GM12875 (cell line): ENCODE results near the gene HERC3.

Source experiments
- H3K4me3 ChIP-seq: one replicate; pipeline ENCODE4 v1.5.1; 2011; ENCODE audit warnings: low read depth, low read length, control low read depth
- TF ChIP-seq, protein P1 (sequence below): IDR thresholded peaks from 2 replicates; pipeline ENCODE4 v1.5.1; 2011; ENCODE audit warnings: low read depth, mild to moderate bottlenecking, control low read depth, inconsistent platforms, low read length, moderate library complexity, borderline replicate concordance; ENCODE audit not compliant: insufficient read depth

The HERC3 gene

DNA sequence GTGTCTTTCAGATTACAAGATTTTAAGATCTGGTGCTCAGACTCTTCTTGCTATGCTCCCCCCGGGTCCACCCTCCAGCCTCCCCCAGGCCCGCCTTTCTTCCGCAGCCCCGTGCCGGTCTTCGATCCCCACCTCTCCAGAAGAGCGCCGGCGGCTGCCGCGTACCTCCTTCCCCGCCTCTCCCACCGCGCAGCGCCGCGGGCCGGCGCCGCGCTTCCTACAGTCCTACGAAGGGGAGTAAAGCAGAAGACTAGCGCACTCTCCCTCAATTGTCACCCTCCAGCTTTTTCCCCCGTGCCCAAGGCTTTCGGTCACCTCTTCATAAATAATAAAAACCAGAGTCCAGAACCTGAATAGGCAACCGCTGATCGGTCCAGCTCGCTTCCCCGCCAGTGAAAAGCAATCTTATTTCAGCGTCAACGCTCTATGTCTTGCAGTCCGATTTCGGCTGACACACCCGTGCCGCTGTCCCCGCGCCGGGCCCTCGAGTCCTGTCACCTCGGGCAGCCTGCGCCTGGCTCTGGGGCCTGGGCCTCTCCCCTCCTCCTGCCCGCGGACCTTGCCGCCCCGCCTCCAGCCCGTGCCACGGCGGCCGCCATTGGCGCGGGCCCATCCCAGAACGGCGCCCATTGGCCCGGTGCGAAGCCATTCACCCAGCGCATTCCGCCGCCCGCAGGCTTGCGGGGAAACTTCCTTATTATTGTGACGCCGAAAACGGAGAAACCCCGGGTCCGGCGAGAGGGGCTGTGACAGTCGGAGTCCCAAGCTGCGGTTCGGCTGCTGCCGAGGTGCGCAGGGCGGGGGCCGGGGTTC, at the start of gene HERC3:
TSS of gene HERC3 (plus strand) at position 694 of the 813 bp plus-strand sequence. CDS start 13,344 bp downstream, outside the sequence.
- TF ChIP-seq, protein P1, sequence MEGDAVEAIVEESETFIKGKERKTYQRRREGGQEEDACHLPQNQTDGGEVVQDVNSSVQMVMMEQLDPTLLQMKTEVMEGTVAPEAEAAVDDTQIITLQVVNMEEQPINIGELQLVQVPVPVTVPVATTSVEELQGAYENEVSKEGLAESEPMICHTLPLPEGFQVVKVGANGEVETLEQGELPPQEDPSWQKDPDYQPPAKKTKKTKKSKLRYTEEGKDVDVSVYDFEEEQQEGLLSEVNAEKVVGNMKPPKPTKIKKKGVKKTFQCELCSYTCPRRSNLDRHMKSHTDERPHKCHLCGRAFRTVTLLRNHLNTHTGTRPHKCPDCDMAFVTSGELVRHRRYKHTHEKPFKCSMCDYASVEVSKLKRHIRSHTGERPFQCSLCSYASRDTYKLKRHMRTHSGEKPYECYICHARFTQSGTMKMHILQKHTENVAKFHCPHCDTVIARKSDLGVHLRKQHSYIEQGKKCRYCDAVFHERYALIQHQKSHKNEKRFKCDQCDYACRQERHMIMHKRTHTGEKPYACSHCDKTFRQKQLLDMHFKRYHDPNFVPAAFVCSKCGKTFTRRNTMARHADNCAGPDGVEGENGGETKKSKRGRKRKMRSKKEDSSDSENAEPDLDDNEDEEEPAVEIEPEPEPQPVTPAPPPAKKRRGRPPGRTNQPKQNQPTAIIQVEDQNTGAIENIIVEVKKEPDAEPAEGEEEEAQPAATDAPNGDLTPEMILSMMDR: no peak

DNA sequence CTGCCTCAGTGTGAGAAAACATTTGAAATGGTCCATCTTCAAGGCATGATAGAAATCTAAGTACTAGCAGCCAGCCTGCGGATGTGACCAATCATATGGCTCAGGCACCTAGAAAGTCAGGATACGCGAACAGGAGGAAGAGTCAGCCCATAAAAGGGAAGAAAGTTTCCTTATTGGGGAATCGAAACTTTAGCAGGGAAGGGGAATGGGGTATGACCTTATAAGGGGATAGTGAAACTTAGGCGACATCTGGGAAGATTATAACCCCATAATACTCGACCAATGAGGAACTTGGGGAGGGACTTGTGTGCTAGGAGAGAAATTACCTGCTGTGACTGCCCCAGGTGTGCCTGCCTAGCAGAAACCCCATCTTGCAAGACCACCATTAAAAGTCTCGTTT, 42.5 kb upstream of the HERC3 start:
- no peak overlapping the region for H3K4me3 ChIP-seq
- TF ChIP-seq, protein P1: no peak

More for the DNA sequence above, at the start of gene HERC3:
- H3K4me3 ChIP-seq: peak within 1 kb of the TSS; percentile 76

DNA sequence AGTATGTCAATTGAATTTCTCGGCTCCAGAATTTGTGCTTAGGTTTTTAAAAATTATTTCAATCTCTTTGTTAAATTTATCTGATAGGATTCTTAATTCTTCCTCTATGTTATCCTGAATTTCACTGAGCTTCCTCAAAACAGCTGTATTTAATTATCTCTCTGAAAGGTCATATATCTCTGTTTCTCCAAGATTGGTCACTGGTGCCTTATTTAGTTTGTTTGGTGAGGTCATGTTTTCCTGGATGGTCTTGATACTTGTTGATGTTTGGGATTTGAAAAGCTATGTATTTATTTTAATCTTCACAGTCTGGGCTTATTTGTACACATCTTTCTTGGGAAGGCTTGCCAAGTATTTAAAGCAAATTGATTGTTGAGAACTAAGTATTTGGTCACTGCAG, 24.7 kb upstream of the HERC3 start:
- TF ChIP-seq, protein P1: no peak

DNA sequence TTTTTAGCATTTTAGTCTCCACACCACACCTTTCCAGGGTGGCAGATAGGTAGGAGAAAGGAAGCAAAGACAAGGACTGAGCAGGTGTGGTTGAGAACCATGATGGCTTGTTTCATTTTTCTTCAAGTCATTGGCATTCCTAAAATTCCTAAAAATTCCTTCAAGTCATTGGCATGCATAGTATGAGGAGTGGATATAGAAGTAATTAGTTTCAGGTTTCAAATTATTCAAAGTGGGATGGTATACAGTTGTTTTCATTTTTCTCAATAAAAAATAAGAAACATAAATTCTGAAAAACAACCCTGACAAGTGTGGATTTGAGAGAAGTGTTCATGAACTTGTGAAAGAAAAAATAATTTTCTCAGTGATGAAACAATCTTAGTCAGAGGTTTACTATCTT, 22.3 kb upstream of the HERC3 start:
- no peak overlapping the region for H3K4me3 ChIP-seq
- TF ChIP-seq, protein P1: no peak

More for the DNA sequence above, 24.7 kb upstream of the HERC3 start:
- H3K4me3 ChIP-seq: no peak overlapping the region

DNA sequence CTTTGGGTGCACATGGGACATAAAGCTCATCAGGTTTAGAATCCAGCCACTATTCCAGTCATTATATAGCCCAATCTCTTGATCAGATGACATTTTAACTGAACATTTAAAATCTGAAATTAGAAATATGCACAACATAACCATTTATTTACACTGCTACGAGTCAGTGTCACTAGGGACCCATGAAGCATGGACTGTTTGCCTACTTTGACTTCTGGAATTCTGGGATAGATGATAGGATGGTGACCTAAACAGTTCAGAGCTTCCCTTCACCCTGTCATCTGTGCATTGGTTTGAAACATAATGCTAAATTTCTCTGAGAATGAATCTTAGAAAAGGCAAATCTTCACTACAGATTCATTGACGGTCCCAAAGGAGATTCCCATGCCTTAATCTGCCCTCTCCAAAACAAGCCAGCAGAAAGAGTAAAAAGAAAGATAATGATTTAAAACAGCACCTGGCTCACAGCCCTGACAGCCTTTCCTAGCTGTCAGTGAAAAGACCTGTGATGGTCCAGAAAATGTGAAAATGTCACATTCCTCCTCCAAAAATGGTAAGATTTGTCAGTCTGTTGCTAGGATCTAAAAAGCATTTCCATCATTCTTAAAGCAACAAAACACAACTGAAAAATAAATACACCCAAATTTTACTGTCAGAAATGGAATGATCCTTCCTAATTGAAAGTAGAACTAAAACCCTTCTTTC, 18.9 kb upstream of the HERC3 start:
- TF ChIP-seq, protein P1: no peak
- no peak overlapping the region for H3K4me3 ChIP-seq

DNA sequence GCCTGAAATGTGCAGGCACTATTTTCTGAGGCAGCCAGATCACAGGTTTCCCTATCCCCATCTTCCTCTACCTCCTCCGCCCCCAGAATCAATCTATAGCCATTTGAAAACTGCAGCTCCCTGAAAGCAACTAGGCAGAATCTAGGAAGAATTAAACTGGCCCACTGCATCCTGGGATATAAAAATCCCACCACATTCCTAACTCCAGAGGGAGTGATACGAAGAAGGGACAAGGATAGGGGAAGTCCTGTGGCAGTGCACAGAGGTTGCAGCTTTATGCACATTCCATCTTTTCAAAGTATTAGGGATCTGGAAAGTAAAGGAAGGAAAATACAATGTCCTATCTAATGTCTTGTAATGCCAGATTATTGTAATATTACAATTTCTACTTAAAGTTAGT, 18.3 kb upstream of the HERC3 start:
- H3K4me3 ChIP-seq: no peak overlapping the region
- TF ChIP-seq, protein P1: no peak

DNA sequence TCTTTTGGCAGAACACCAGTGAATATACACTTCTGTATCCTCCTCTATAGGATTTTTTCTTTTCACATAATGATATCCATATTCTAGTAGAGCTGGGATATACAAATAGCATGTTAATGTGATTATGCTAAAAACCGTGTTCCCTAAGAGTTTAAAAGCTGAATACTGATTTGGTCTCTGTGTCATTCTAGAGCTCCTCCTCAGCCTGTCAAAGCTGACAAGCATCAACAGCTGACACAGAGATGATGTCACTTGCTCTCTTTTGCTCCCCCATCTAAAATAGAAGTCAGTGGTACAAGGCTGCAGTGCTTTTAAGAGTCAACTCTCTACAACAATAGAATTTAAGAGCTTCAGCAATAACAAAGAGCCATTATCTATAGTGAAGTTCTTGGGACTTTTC, 17.1 kb upstream of the HERC3 start:
- TF ChIP-seq, protein P1: no peak

More for the DNA sequence above, 17.1 kb upstream of the HERC3 start:
- H3K4me3 ChIP-seq: no peak overlapping the region
